HG02642 (cell line): ENCODE results near the gene CAMKMT.
A peak's percentile ranks its signal among the peaks of the same experiment; 100 is the strongest.

ENCODE experiments used
- ATAC-seq: cut with Tn5 transposase; IDR thresholded peaks from one replicate; pipeline ENCODE4 v1.9.1; 2021; ENCODE audit warnings: mild to moderate bottlenecking; ENCODE audit not compliant: unreplicated experiment, poor library complexity

Gene CAMKMT

GRCh38 chr2:44442019-44442418, 80.3 kb downstream of the CAMKMT start:
- no peak for ATAC-seq

GRCh38 chr2:44443517-44443916, 81.8 kb downstream of the CAMKMT start:
- ATAC-seq: no peak

- ATAC-seq: no peak
These were observed 83.1 kb downstream of the CAMKMT start for GRCh38 chr2:44444881-44445280.

- no peak for ATAC-seq
These were observed 87.2 kb downstream of the CAMKMT start for GRCh38 chr2:44448860-44449527.

GRCh38 chr2:44450082-44450481, 88.3 kb downstream of the CAMKMT start:
- no peak for ATAC-seq

GRCh38 chr2:44450806-44451205, 89.1 kb downstream of the CAMKMT start:
- ATAC-seq: no peak

GRCh38 chr2:44452069-44452583, 90.4 kb downstream of the CAMKMT start:
- no peak for ATAC-seq

- ATAC-seq: no peak
These were observed 91.5 kb downstream of the CAMKMT start for GRCh38 chr2:44453259-44453658.

GRCh38 chr2:44455877-44456276, 94.1 kb downstream of the CAMKMT start:
- ATAC-seq: no peak

GRCh38 chr2:44456946-44457345, 95.2 kb downstream of the CAMKMT start:
- no peak for ATAC-seq

GRCh38 chr2:44459739-44460138, 98.0 kb downstream of the CAMKMT start:
- ATAC-seq: no peak

GRCh38 chr2:44462934-44463849, 101.4 kb downstream of the CAMKMT start:
- ATAC-seq: no peak

GRCh38 chr2:44464437-44464836, 102.7 kb downstream of the CAMKMT start:
- no peak for ATAC-seq

- ATAC-seq: no peak
These were observed 108.4 kb downstream of the CAMKMT start for GRCh38 chr2:44470151-44470550.

- ATAC-seq: no peak
These were observed 116.1 kb downstream of the CAMKMT start for GRCh38 chr2:44477657-44478414.

- ATAC-seq: peak; percentile 95
These were observed 117.6 kb downstream of the CAMKMT start for GRCh38 chr2:44479127-44479887.

GRCh38 chr2:44480068-44480467, 118.3 kb downstream of the CAMKMT start:
- ATAC-seq: no peak

GRCh38 chr2:44487052-44487451, 125.3 kb downstream of the CAMKMT start:
- ATAC-seq: no peak

GRCh38 chr2:44490726-44491125, 129.0 kb downstream of the CAMKMT start:
- ATAC-seq: no peak

- ATAC-seq: no peak
These were observed 132.3 kb downstream of the CAMKMT start for GRCh38 chr2:44494006-44494405.
